HepG2 (cell line): ENCODE results near the gene RNASE13. TPM values are rescaled to one million over a fixed set of nuclear protein-coding genes. Genes with fewer than 3 reads are reported as not detected.

Experiments
- ELF1 ChIP-seq: sonication (generic); formaldehyde crosslinking; IDR thresholded peaks from 2 replicates; pipeline ENCODE4 v1.4.0; 2020; ENCODE audit warnings: missing genetic modification reagents
- FOSL2 ChIP-seq: sonication (generic); formaldehyde crosslinking; IDR thresholded peaks from 2 replicates; pipeline ENCODE4 v1.4.0; 2020; ENCODE audit warnings: missing genetic modification reagents
- HHEX ChIP-seq: IDR thresholded peaks from 2 replicates; pipeline ENCODE4 v1.6.1; 2016; ENCODE audit warnings: control low read depth
- RFXAP ChIP-seq: sonication (generic); formaldehyde crosslinking; IDR thresholded peaks from 2 replicates; pipeline ENCODE4 v1.4.0; 2020; ENCODE audit warnings: missing genetic modification reagents, borderline replicate concordance
- TAF1 ChIP-seq: sonication (generic); formaldehyde crosslinking; IDR thresholded peaks from 2 replicates; pipeline ENCODE4 v1.4.0; 2020; ENCODE audit warnings: missing genetic modification reagents
- UBTF ChIP-seq: sonication (generic); formaldehyde crosslinking; IDR thresholded peaks from 2 replicates; pipeline ENCODE4 v1.4.0; 2020; ENCODE audit warnings: mild to moderate bottlenecking, missing genetic modification reagents
- XRCC5 ChIP-seq: fragments of 200-400 bp; formaldehyde crosslinking; optimal IDR thresholded peaks from 2 replicates; pipeline ENCODE3; 2017; ENCODE audit warnings: mild to moderate bottlenecking, low read length
- ZFP36L1 ChIP-seq: sonication (generic); formaldehyde crosslinking; IDR thresholded peaks from 2 replicates; pipeline ENCODE4 v1.8.0; 2022; ENCODE audit warnings: mild to moderate bottlenecking, missing genetic modification reagents, moderate library complexity
- ZNF678 ChIP-seq: sonication (generic); formaldehyde crosslinking; IDR thresholded peaks from 2 replicates; pipeline ENCODE4 v1.4.0; 2020; ENCODE audit warnings: mild to moderate bottlenecking, missing genetic modification reagents
- ZNF761 ChIP-seq: sonication (generic); formaldehyde crosslinking; conservative IDR thresholded peaks from 2 replicates; pipeline ENCODE4 v1.4.0; 2020; ENCODE audit warnings: mild to moderate bottlenecking, missing genetic modification reagents
- polyA plus RNA-seq, 8 experiments: library from polyadenylated mRNA; depleted of rRNA in 3 of 8; stranded (reverse) in 7 of 8; unstranded in 1 of 8; fragments of >200 nt; fragmentation: Illumina TruSeq in 4 of 8; extraction: Trizol in 4 of 8; gene quantifications; 2 replicates each; pipeline versions ENCODE4 v1.2.1 to v1.2.3, GENCODE V29; 2011 to 2016; ENCODE audit warnings: low read depth in 4 of 8, missing spikeins in 1 of 8, mixed read lengths in 1 of 8; ENCODE audit not compliant: insufficient read depth in 1 of 8
- total RNA-seq, 5 experiments: library from RNA; depleted of rRNA; stranded (reverse); fragments of >200 nt; fragmentation: Illumina TruSeq; extraction: Trizol; gene quantifications; 2 replicates each; pipeline ENCODE4 v1.2.3, GENCODE V29; 2016; ENCODE audit warnings: low read depth in 1 of 5
- TF ChIP-seq, protein P1 (sequence below): sonication (generic); formaldehyde crosslinking; IDR thresholded peaks from 2 replicates; pipeline ENCODE4 v1.4.0; 2020; ENCODE audit warnings: mild to moderate bottlenecking, missing genetic modification reagents, borderline replicate concordance
- TF ChIP-seq, protein P2 (sequence below): sonication (generic); formaldehyde crosslinking; IDR thresholded peaks from 2 replicates; pipeline ENCODE4 v1.9.0; 2021; ENCODE audit warnings: mild to moderate bottlenecking, missing genetic modification reagents

RNASE13 gene
- total and polyA plus RNA-seq, 2 of the 13 experiments (the other 11 are each of a cell fraction or from before 2014, with no cell fraction given), result 1.0 TPM; not detected in 1

GRCh38 chr14:21038441-21039422 is 4.1 kb upstream of the RNASE13 start (continued):
- TF ChIP-seq ELF1 (CRISPR knock-in tag), result peak; percentile 52; the same call in 1 of the 2 replicates
- no peak for TF ChIP-seq ZNF678
- TF ChIP-seq, protein P1, sequence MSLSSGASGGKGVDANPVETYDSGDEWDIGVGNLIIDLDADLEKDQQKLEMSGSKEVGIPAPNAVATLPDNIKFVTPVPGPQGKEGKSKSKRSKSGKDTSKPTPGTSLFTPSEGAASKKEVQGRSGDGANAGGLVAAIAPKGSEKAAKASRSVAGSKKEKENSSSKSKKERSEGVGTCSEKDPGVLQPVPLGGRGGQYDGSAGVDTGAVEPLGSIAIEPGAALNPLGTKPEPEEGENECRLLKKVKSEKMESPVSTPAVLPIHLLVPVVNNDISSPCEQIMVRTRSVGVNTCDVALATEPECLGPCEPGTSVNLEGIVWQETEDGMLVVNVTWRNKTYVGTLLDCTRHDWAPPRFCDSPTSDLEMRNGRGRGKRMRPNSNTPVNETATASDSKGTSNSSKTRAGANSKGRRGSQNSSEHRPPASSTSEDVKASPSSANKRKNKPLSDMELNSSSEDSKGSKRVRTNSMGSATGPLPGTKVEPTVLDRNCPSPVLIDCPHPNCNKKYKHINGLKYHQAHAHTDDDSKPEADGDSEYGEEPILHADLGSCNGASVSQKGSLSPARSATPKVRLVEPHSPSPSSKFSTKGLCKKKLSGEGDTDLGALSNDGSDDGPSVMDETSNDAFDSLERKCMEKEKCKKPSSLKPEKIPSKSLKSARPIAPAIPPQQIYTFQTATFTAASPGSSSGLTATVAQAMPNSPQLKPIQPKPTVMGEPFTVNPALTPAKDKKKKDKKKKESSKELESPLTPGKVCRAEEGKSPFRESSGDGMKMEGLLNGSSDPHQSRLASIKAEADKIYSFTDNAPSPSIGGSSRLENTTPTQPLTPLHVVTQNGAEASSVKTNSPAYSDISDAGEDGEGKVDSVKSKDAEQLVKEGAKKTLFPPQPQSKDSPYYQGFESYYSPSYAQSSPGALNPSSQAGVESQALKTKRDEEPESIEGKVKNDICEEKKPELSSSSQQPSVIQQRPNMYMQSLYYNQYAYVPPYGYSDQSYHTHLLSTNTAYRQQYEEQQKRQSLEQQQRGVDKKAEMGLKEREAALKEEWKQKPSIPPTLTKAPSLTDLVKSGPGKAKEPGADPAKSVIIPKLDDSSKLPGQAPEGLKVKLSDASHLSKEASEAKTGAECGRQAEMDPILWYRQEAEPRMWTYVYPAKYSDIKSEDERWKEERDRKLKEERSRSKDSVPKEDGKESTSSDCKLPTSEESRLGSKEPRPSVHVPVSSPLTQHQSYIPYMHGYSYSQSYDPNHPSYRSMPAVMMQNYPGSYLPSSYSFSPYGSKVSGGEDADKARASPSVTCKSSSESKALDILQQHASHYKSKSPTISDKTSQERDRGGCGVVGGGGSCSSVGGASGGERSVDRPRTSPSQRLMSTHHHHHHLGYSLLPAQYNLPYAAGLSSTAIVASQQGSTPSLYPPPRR (CRISPR knock-in tag), result peak; percentile 34; the same call in 1 of the 2 replicates
- TF ChIP-seq ZNF761 (CRISPR knock-in tag), result no peak
- TF ChIP-seq FOSL2 (CRISPR knock-in tag), result 0 out of 2 replicates have a peak, but pooled peaks have one; percentile 13
- TF ChIP-seq ZFP36L1, result peak; percentile 97; the same call in 1 of the 2 replicates
- TF ChIP-seq, protein P2, sequence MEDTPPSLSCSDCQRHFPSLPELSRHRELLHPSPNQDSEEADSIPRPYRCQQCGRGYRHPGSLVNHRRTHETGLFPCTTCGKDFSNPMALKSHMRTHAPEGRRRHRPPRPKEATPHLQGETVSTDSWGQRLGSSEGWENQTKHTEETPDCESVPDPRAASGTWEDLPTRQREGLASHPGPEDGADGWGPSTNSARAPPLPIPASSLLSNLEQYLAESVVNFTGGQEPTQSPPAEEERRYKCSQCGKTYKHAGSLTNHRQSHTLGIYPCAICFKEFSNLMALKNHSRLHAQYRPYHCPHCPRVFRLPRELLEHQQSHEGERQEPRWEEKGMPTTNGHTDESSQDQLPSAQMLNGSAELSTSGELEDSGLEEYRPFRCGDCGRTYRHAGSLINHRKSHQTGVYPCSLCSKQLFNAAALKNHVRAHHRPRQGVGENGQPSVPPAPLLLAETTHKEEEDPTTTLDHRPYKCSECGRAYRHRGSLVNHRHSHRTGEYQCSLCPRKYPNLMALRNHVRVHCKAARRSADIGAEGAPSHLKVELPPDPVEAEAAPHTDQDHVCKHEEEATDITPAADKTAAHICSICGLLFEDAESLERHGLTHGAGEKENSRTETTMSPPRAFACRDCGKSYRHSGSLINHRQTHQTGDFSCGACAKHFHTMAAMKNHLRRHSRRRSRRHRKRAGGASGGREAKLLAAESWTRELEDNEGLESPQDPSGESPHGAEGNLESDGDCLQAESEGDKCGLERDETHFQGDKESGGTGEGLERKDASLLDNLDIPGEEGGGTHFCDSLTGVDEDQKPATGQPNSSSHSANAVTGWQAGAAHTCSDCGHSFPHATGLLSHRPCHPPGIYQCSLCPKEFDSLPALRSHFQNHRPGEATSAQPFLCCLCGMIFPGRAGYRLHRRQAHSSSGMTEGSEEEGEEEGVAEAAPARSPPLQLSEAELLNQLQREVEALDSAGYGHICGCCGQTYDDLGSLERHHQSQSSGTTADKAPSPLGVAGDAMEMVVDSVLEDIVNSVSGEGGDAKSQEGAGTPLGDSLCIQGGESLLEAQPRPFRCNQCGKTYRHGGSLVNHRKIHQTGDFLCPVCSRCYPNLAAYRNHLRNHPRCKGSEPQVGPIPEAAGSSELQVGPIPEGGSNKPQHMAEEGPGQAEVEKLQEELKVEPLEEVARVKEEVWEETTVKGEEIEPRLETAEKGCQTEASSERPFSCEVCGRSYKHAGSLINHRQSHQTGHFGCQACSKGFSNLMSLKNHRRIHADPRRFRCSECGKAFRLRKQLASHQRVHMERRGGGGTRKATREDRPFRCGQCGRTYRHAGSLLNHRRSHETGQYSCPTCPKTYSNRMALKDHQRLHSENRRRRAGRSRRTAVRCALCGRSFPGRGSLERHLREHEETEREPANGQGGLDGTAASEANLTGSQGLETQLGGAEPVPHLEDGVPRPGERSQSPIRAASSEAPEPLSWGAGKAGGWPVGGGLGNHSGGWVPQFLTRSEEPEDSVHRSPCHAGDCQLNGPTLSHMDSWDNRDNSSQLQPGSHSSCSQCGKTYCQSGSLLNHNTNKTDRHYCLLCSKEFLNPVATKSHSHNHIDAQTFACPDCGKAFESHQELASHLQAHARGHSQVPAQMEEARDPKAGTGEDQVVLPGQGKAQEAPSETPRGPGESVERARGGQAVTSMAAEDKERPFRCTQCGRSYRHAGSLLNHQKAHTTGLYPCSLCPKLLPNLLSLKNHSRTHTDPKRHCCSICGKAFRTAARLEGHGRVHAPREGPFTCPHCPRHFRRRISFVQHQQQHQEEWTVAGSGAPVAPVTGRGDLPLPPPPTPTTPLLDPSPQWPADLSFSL (CRISPR knock-in tag), result peak; percentile 53; the same call in 1 of the 2 replicates
- TF ChIP-seq TAF1 (CRISPR knock-in tag), result peak; percentile 44; the same call in 1 of the 2 replicates
- no peak for TF ChIP-seq HHEX
- TF ChIP-seq XRCC5, result peak; percentile 51
- 0 out of 2 replicates have a peak, but pooled peaks have one; percentile 61 for TF ChIP-seq RFXAP (CRISPR knock-in tag)
- peak; percentile 48; the same call in 1 of the 2 replicates for TF ChIP-seq UBTF (CRISPR knock-in tag)
